NCI-H2081 (cell line): ENCODE measurements around the gene NDUFA13.

Source experiments
- DNase-seq, 2 experiments: peaks; one replicate each; lab custom pipeline; 2025; lab: John Stamatoyannopoulos, UW

NDUFA13 gene

DNA sequence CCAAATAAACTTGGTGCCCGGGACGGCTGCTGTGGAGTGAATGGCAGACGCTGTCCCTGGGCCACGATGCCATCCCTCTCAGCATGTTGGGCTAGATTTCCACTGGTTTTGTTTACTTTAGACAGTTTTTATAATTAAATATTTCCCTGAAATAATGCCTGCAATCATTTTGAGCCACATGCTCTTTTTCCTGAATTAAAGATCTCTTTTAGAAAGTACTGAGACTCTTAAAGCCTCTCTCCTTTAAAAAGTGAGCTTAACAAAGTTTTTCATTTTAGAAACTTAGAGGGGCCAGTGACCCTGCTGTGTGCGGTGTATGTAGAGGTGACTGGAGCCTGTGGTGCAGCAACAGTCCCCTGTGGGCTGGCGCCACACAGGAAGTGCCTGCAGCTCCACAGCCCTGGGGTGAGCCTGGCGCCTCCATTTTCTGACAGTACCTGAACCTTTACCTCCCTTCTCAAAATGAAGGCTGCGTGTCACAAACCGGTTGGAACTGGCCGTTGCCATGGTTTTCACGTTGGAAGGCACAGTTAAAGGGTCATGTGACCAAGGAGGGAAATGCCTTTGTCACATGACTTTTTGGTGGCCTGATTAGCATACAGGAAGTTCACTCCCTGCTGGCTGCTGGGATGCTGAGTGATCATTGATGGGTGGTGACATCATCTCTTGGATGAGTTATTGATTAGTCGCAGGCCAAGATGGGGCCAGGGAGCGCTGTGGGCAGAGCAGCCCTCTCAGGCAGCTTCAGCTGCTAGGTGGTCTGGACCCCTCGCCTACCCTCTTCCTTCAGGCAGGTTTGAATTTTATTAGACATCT lies 26.9 kb upstream of the NDUFA13 start:
- peak in 1 of 2 experiments; percentile 37 for DNase-seq

DNA sequence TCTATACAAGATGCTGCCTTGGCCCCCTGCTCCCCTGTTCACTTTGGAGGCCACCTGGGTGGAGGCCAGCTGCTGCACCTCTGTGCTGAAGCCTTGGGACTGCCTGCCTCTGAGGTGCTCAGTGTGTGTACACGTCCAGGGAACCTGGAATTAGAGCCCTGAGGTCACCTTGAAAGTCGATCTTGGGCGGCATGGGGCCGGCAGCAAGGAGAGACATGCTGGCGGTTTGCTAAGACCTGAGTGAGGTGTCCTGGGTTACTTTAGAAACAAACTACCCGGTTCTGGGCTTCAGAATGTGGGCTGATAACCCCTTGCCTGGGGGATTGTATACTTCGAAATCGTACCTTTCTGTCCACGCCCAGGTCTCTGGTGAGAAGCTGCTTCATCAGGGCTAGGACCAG lies 26.2 kb upstream of the NDUFA13 start:
- DNase-seq = no peak

DNA sequence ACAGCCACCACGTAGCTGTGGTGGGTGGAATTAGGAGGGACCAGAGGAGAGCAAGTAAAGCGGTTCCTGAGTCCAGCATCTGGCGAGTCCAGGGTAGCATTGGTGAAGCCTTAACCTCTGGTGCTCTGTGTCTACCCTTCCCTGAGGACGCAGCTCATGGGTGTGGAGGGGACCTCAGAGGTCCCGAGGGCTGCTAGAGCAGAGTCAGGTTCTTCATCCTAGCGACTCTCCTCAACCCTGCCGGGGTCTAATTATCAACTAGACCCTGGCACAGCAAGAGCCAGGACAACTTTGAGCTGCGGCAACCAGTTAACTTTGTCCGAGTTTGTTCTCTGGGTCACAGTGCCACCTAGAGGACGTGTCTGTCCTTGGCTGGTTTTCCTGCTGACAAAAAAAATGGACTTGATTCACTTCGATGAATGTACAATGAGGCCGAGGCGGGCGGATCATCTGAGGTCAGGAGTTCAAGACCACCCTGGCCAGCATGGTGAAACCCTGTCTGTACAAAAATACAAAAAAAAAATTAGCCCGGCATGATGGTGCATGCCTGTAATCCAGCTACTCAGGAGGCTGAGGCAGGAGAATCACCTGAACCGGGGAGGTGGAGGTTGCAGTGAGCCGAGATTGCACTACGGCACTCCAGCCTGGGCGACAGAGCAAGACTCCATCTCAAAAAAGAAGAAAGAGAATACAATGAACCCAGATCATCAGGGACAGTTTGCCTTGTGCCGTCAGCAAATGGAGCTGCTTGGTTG lies 25.6 kb upstream of the NDUFA13 start:
- DNase-seq = peak; percentile 54 to 62

DNA sequence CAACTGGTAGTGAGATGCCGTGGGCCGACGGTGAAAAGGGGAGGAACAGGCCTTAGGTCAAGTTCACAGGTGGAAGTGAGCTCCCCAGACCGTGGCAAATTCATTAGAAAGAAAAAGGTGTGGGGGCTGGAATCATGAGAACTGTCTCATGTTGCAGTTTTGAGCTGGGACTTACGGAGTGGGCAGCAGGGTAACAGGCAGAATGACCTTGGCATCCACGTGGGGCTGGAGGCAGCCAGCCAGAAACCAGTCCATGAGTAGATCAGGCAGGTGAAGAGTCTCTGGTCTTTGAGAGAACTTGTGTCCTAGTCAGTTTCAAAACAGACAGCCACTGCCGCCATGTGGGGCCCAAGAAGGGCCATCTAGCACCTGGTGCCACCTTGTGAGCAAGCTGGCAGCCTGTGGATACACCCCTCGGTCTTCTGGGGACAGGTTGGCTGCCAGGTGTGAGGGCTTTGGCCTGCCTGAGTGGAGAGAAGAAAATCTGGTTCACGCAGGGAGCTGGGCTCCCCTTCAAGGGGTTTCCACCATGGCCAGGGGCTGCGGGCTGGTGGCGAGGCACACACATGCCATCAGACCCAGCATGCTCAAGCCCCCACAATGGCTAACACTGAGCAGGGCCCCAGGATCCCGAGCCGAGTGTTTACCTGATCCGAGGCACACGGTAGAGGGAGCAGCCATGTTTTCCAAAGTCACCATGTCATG lies 24.6 kb upstream of the NDUFA13 start:
- no peak for DNase-seq

DNA sequence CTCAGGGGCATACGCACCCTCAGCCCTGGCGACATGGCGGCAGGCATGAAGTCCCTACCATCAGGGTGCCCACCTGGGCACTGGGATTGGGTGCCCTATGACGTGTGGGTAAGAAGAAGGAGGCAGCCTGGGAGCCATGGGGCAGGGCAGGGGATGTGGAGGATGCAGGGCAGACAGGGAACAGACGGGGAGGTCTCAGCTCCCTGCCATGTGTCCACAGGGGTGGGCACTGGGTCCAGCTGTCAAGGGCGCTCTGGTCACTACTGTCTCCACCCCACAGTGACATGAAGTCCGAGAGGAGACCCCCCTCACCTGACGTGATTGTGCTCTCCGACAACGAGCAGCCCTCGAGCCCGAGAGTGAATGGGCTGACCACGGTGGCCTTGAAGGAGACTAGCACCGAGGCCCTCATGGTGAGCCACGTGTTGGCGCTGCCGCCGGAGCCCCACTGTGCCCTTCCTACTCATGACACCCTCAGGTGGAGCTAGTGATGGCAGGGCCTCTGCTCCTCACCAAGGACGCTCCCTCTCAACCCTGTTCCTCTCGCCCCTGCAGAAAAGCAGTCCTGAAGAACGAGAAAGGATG lies 23.9 kb upstream of the NDUFA13 start:
- no peak for DNase-seq

DNA sequence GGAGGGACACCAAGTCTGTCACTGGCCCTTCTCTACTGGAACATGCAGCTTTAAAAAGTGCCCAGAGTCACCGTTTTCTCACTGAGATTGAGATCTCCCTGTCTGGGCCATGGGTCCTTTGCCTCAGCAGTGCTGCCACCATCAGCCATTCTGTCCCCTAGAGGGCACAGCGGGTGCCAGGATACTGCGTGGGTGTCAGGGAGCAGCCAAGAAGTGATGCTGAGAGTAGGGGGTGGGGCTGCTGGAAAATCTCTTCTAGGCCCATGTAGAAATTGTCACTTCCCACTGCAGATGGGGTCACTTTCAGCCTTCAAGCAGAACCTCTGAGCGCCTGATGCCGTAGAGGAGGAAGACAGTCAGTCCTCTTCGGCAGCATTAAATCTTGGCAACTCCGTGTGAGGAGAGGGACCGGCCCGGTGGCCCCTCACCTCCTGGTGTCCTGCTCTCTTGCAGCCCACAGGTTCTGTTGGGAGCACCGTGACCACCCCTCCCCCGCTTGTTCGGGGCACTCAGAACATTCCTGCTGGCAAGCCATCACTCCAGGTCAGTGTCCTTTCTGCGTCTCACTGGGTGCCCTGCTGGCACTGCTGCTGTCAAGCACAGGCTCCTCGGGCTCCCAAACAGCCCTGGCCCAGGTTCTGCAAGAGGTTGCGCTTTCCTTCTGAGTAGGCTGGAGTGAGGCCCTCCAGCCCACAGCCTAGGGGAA lies 22.0 kb upstream of the NDUFA13 start:
- no peak for DNase-seq

DNA sequence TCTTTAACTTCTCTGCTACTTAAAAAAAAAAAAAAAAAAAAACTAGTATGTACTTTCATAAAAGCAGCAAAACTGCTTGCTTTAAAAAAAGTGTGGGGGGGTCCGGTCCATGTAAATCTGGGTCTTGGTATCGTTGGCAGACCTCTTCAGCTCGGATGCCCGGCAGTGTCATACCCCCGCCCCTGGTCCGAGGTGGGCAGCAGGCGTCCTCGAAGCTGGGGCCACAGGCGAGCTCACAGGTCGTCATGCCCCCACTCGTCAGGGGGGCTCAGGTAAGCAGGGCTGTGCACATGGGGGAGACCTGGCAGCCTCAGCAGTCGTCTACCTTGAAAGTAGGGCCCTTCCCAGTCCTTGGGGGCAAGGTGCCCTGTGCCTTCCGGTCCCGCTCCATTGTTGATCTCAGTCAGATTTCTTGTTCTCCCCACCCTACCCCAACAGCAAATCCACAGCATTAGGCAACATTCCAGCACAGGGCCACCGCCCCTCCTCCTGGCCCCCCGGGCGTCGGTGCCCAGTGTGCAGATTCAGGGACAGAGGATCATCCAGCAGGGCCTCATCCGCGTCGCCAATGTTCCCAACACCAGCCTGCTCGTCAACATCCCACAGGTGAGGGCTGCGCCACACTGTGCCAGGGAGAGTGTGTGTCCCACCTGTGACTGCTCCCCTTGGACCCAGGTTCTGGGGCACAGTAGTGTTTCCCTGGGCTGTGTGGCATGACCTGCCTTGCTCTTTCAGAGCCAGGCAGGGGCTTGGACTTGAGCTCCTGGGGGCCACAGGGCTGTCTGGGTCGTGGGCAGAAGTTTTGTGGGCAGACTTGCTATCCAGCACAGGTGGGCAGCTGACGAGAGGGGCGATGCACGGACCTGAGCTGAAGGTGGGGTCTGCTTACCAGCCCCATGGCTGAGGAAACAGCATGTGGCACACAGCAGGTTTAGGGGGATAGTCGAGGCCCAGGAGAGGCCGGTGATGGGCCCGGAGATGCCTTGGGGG lies 20.1 kb upstream of the NDUFA13 start:
- DNase-seq = no peak

DNA sequence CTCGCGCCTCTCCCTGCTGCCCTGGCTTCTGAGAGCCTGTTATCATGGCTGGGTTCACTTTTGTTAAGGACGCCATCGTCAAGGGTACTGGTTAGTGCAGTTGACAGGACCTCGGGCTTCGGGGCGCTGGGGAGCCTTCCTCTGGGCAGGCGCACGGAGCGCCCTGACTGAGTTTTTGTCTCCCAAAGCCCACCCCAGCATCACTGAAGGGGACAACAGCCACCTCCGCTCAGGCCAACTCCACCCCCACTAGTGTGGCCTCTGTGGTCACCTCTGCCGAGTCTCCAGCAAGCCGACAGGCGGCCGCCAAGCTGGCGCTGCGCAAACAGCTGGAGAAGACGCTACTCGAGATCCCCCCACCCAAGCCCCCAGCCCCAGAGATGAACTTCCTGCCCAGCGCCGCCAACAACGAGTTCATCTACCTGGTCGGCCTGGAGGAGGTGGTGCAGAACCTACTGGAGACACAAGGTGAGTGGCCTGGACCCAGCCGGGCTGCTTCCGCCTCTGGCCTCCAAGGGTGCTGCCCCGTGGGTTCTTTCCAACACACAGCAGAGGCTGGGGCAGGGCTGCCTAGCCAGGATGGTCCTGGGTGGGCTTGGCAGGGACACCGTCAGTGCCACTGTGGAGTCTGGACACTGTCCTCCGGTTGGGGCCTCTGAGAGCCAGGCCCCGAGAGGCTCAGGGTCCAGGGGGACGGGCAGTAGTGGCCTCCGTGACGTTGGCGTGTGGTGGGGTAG lies 17.6 kb upstream of the NDUFA13 start:
- DNase-seq = no peak

DNA sequence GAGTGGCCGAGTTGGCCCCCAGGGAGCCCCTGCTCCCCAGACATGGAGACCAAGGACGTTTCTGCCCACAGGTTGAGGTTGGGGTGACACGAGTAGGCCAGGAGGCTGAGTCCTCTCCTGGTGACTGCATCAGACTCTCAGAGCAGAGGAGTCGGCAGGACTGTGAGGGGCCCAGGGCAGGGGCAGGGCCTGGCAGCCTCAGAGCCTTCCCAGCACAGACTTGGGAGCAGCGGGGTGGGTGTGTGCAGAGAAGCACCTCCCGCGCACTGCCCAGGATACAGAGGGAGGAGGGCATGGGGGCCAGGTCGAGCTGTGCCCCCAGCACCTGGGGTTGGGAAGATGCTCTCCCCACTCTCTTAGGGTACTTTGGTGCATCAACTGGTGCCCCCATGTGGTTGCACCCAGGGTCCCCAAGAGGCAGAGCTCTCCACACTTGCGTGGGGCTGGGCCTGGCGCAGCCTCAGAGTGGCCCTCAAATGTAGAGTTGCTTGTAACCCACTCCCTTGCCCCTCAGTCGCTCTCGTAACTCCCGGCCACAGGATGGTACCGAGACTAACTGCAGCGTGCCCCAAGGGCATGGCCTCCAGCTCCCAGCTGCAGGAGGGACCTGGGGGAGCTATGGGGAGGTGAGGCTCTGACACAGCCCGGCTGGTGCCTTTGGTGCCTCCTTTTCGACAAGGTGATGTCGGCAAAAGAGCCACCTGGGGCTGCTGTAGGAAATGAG lies 16.6 kb upstream of the NDUFA13 start:
- DNase-seq = no peak

DNA sequence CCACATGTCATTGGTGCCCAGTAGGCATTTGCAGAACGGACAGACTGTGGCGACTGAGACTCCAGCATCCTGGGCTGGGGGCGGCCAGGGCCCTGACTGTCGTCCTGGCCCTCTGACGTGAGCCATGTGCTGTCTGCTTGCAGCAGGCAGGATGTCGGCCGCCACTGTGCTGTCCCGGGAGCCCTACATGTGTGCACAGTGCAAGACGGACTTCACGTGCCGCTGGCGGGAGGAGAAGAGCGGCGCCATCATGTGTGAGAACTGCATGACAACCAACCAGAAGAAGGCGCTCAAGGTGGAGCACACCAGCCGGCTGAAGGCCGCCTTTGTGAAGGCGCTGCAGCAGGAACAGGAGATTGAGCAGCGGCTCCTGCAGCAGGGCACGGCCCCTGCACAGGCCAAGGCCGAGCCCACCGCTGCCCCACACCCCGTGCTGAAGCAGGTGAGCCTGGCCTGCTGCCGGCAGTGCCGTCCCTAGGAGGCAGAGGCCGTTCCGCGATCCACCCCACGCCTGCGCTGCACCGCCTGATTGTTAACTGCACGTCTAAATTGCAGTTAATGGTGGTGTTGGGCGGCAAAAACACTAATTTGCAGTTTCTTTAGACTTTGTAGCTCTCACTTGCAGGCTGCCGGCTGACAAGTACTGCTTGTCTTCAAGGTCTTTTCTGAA lies 14.9 kb upstream of the NDUFA13 start:
- no peak for DNase-seq

DNA sequence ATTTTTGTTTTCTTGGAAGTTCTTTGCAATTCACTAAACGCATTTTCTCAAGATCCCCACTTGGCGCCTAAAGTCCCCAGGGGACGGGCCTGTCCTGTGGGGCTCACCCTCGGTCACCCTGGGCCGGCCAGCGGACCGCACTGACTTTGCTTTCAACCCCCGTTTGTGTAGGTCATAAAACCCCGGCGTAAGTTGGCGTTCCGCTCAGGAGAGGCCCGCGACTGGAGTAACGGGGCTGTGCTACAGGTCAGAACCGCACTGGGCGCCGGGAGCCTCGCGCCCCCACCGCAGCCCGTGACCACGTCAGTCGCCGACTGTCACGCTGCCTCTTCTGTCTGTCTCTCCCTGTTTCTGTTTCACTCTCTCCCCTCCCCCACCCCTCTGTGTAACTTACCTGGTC lies 14.2 kb upstream of the NDUFA13 start:
- no peak for DNase-seq

DNA sequence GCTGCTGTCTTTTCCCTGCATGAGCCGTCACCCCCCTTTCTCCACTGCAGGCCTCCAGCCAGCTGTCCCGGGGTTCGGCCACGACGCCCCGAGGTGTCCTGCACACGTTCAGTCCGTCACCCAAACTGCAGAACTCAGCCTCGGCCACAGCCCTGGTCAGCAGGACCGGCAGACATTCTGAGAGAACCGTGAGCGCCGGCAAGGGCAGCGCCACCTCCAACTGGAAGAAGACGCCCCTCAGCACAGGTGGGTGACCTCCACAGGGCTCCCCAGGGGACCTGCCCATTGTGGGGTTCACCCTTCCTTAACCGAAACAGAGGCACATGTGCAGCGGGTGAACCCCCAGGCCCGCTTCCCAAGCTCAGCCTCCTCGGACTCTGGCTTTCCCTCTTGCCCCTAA lies 13.7 kb upstream of the NDUFA13 start:
- no peak for DNase-seq

DNA sequence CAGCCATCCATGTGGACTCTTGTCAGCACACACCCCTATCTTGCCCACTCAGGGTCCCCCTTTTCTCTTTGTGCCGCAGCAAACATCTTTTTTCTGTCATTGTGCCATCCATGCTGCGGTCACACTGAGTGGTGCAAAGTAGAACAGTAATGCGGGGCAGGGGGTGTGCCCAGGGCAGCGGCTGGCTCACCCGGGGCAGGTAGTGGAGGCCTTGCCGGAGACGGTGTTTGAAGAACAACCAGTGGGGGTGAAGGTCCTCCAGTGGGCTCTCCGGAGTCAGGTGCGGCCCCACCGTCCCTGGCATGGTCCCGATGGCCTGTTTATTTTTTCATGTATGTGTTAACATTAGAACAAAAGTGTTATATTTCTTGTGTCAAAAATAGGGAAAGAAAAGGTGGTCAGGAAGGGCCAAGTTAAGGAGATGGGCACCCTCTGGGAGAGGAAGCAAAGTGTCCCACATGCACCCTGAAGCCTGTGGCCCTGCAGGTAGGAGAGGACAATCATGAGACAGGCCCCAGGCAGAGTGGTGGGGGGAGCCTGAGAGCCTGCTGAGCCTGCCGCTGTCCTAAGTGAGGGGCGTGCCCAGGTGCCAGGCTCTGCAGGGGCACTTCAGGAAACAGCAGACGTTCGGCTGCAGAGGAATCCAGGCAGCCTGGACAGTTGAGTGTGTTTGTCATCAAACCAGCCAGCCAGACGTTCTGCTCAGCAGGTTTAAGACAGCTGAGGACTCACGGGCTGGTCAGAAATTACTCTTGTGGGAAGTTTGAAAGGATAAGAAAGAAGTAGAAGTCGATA lies 13.0 kb upstream of the NDUFA13 start:
- DNase-seq = no peak

DNA sequence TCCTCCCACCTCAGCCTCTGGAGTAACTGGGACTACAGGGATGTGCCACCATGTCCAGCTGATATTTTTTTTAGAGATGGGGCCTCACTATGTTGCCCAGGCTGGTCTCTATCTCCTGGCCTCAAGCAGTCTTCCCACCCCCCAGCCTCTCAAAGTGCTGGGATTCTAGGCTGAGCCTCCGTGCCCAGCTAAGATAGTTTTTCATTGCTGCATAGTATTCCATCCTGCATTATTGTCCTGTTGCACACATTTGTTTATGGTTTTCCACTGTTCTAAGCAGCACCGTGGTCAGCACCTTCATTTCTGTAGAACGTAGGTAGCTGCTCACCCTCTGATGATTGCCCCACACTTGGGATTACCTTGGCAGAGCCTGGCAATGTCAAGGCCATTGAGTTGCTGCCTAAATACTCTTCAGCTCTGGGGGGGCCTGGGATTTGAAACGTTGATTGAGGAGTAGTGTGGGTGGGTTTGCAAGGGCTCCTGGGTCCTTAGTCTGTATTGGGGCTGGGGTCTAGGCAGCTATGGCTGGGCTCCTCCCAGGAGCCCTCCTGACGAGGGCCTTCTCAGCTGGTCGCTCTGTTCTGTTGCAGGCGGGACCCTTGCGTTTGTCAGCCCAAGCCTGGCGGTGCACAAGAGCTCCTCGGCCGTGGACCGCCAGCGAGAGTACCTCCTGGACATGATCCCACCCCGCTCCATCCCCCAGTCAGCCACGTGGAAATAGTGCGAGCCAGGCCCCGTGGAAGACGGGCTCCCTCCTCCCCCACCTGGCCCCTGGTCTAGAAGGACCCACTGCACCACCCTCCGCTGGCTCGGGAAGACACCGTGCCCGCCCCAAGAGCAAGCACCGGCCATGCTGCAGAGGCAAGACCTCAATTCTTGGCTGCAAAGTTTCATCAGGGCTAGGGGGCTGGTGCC lies 11.0 kb upstream of the NDUFA13 start:
- no peak for DNase-seq

DNA sequence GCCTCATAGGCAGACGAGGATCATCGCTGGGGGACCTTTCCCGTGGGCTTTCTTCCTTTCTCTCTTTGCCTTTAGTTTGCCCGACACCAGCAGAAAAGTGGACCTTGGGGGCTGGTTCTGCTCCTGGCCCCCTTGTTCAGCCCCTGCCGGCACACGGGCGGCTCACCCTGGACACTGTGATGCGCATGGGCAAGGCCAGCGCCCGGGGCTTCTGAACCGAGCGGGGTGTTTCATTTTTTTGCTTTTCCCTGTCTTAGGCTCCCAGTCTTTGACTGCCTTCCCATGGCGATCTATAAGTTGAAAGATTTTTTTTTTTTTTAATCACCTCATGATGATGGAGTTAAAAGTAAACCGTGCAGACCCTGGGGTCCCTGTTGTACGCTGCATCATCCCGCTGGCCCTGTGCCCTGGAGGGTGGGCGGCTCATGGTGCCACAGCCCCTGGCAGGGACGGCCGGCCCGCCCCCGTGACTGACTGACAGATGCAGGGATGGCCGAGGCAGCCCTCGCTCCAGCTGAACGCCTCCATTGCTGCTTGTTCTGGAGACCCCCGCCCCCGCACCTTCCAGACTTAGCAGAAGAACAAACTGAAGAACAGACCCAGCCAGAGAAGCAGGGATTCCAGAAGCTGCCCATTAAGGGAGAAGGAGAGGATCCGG lies 10.2 kb upstream of the NDUFA13 start:
- no peak for DNase-seq

DNA sequence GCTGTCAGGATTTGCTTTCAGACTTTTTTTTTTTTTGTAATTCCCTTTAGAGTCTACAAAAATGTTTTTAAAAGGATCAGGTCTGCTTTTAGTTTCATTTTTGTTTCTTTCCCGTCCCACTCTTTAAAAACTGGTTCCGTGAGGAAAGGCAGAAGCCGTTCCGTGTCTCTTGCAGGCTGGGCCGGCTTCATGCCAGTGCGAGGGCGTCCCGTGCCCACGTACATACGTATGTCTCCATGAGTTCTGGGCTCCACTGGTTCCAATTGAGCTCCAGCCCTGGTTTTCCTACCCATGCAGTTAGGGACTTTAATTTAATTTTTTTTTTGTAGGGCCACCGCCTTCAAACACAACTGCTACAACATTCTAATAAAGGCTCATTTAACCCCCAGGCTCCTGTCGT lies 9.4 kb upstream of the NDUFA13 start:
- DNase-seq = no peak
